Measurements from ENCODE around the gene PRKN. TPM values are rescaled to one million over a fixed set of nuclear protein-coding genes. Genes with fewer than 3 reads are reported as not detected.
A peak's percentile ranks its signal among the peaks of the same experiment; 100 is the strongest.

PRKN gene
- total RNA-seq, 3 donors from 2014 or later, result 5.2 to 10.2 (median 8.1) TPM

DNA sequence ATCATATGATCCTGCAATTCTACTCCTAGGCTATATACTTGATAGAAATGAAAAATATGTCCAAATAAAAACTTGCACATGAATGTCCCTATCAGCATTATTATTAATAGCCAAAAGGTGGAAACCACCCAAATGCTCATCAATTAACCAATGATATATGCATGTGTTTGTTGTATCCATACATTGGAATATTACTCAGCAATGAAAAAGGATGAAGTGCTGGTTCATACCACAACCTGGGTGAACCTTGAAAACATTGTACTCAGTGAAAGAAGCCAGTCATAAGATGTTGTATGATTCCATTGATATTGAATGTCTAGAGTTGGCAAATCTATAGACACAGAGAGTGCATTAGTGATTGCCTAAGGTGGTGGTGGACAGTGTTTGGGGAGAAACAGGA lies 267.6 kb downstream of the PRKN start:
- Histone ChIP-seq H3K4me1 (ENCODE audit: low read depth) (no peaks in the 10 kb centered on the region), H3K36me3 (ENCODE audit: low read depth) (no peaks in the 10 kb centered on the region), H3K9me3 (no peaks in the 10 kb centered on the region), H3K4me3 (no peak overlapping the region)
- no peak for DNase-seq
- intact Hi-C loops (cut with DNase I, micrococcal nuclease), result no loop called here
- ATAC-seq, result no peak
- TF ChIP-seq, protein P1, sequence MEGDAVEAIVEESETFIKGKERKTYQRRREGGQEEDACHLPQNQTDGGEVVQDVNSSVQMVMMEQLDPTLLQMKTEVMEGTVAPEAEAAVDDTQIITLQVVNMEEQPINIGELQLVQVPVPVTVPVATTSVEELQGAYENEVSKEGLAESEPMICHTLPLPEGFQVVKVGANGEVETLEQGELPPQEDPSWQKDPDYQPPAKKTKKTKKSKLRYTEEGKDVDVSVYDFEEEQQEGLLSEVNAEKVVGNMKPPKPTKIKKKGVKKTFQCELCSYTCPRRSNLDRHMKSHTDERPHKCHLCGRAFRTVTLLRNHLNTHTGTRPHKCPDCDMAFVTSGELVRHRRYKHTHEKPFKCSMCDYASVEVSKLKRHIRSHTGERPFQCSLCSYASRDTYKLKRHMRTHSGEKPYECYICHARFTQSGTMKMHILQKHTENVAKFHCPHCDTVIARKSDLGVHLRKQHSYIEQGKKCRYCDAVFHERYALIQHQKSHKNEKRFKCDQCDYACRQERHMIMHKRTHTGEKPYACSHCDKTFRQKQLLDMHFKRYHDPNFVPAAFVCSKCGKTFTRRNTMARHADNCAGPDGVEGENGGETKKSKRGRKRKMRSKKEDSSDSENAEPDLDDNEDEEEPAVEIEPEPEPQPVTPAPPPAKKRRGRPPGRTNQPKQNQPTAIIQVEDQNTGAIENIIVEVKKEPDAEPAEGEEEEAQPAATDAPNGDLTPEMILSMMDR (IDR thresholded peaks at IDR 0.05), result no peak

DNA sequence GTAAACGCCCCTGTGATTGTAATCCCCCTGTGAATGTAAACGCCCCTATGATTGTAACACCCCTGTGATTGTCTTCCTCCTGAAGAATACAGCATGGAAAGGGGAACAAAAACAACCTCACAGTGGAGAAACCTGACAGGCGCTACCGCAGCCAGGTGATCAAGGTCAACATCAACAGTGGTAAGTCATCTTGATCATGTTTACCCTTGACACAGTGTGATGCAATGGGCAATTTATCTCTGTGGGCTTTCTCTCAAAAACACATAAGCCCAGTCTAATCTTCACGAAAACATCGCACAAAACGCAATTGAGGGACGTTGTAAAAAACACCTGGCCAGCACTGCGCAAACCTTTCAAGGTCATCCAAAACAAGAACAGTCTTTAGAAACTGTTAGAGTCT lies 277.2 kb downstream of the PRKN start:
- intact Hi-C loops (cut with DNase I, micrococcal nuclease), result no loop called here
- DNase-seq (no peak), ATAC-seq (no peak)
- no peak overlapping the region for H3K4me3 ChIP-seq
- TF ChIP-seq, protein P1 (IDR thresholded peaks at IDR 0.05), result no peak
- H3K4me1 ChIP-seq (ENCODE audit: low read depth), result no peaks in the 10 kb centered on the region
- no peaks in the 10 kb centered on the region for H3K9me3 ChIP-seq
- H3K36me3 ChIP-seq (ENCODE audit: low read depth), result no peaks in the 10 kb centered on the region

DNA sequence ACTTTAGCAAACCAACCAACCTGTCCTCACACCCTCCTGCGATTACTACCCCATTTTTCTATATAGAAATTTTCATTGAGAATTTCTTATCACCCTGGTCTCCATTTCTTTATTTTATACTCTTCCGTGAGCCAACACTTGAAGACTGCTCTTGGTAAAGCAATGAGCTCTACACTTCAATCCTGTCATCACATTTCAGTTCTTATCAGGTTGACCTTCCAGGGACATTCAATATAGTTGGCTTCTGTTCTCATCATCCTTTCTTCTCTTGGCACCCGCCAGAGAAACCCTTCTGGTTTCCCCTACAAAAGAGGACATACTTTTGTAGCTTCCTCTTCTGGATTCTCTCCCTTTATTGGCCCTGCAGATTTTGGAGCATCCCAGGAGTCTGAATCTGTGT lies 279.3 kb downstream of the PRKN start:
- Histone ChIP-seq H3K9me3 (no peaks in the 10 kb centered on the region), H3K36me3 (ENCODE audit: low read depth) (no peaks in the 10 kb centered on the region), H3K4me1 (ENCODE audit: low read depth) (no peaks in the 10 kb centered on the region), H3K4me3 (no peak overlapping the region)
- TF ChIP-seq, protein P1 (IDR thresholded peaks at IDR 0.05), result no peak
- ATAC-seq (no peak), DNase-seq (no peak)
- intact Hi-C loops (cut with DNase I, micrococcal nuclease), result no loop called here

DNA sequence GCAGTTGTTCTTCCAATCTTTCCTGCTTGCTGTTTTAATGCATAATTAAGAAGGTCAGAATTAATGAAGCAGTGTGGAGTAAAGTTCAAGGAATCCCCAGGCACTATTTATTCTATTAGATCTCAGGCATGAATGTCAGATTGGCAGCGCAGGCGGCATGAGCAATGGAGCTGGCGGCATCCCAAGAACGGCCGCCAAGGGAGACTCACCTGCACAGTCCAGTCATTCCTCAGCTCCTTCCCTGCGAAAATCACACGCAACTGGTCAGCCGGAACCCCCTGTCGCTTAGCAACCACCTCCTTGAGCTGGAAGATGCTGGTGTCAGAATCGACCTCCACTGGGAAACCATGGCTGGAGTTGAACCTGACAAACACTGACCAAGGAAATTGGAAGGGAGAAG lies 284.5 kb downstream of the PRKN start:
- DNase-seq, result no peak
- Histone ChIP-seq H3K9me3 (no peaks in the 10 kb centered on the region), H3K36me3 (ENCODE audit: low read depth) (no peaks in the 10 kb centered on the region), H3K4me3 (no peak overlapping the region), H3K4me1 (ENCODE audit: low read depth) (no peaks in the 10 kb centered on the region)
- ATAC-seq, result no peak
- TF ChIP-seq, protein P1 (IDR thresholded peaks at IDR 0.05), result no peak
- intact Hi-C loops (cut with DNase I, micrococcal nuclease), result no loop called here

DNA sequence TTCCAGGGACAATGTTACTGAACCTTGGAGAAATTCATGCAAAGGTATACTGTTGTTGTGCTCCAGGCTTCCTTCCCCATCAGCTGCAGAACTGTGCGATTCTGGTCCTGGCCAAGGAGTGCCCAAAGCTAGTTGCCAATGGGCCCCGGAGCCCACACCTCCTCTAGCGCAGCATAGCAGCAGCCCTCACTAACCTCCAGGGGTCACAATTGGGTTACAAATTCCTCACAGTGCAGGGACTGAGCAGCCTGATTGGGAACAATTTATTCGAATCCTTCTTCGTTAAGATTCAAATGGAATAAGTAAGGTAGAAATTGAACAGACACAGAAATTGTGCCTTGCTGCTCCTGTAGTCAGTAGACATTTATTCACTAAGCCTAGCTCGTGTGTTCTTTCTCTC lies 284.9 kb downstream of the PRKN start:
- no peaks in the 10 kb centered on the region for H3K4me1 ChIP-seq (ENCODE audit: low read depth)
- TF ChIP-seq, protein P1 (IDR thresholded peaks at IDR 0.05), result no peak
- no peaks in the 10 kb centered on the region for H3K36me3 ChIP-seq (ENCODE audit: low read depth)
- H3K9me3 ChIP-seq, result no peaks in the 10 kb centered on the region
- intact Hi-C loops (cut with DNase I, micrococcal nuclease), result no loop called here
- DNase-seq (peak in 1 of 3 donors; percentile 15), ATAC-seq (peak; percentile 29)
- H3K4me3 ChIP-seq, result no peak overlapping the region

DNA sequence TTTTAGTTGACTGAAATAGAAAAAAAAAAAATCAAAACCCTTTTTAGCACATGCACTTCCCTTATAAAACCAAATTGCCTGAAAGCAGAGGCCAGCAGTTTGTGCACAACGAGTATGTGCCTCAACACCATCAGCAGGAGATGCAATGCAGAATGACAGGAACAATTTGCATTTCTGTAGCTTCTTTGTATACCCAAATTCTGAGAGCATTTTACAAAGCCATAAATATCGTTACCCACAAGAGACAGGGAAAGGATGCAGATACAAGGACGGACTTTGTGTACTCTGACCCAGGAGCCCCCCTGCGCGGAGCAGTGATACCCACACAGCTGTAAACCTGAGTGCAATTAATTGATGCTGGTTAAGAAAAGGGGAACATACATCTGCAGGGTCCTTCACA lies 285.6 kb downstream of the PRKN start:
- H3K9me3 ChIP-seq, result peaks cover 5% of the 10 kb centered on the region
- intact Hi-C loops (cut with DNase I, micrococcal nuclease), result no loop called here
- no peaks in the 10 kb centered on the region for H3K36me3 ChIP-seq (ENCODE audit: low read depth)
- ATAC-seq (no peak), DNase-seq (no peak)
- H3K4me3 ChIP-seq, result no peak overlapping the region
- TF ChIP-seq, protein P1 (IDR thresholded peaks at IDR 0.05), result no peak
- H3K4me1 ChIP-seq (ENCODE audit: low read depth), result no peaks in the 10 kb centered on the region
